Immature natural killer cell (primary cell): Measurements from ENCODE around the gene DOK5. TPM values are rescaled to one million over a fixed set of nuclear protein-coding genes. Genes with fewer than 3 reads are reported as not detected.

ENCODE experiments used
- DNase-seq, 3 donors: peaks; one replicate each; pipeline ENCODE4 v3.0.0; 2022; ENCODE audit warnings: mixed read lengths in 1 of 3
- H3K27ac Mint-ChIP-seq, 6 donors: one replicate each; pipeline ENCODE4 v1.8.0; 2020; ENCODE audit warnings: mixed read lengths in 6 of 6, mild to moderate bottlenecking in 5 of 6, inconsistent platforms in 4 of 6, moderate library complexity in 3 of 6
- H3K27me3 Mint-ChIP-seq, 3 donors: one replicate each; pipeline ENCODE4 v1.8.0; 2020 to 2021; ENCODE audit warnings: low read depth in 3 of 3, mild to moderate bottlenecking in 3 of 3, mixed read lengths in 3 of 3, moderate library complexity in 3 of 3, inconsistent platforms in 1 of 3
- H3K36me3 Mint-ChIP-seq, 3 donors: one replicate each; pipeline ENCODE4 v1.8.0; 2020; ENCODE audit warnings: mixed read lengths in 3 of 3, inconsistent platforms in 2 of 3, mild to moderate bottlenecking in 2 of 3
- H3K4me1 Mint-ChIP-seq, 2 donors: one replicate each; pipeline ENCODE4 v1.8.0; 2020; ENCODE audit warnings: inconsistent platforms in 2 of 2, mild to moderate bottlenecking in 2 of 2, mixed read lengths in 2 of 2, moderate library complexity in 1 of 2
- H3K4me3 Mint-ChIP-seq, 5 donors: one replicate each; pipeline ENCODE4 v1.8.0; 2020; ENCODE audit warnings: mild to moderate bottlenecking in 5 of 5, mixed read lengths in 5 of 5, inconsistent platforms in 3 of 5, moderate library complexity in 3 of 5
- H3K9me3 Mint-ChIP-seq, 6 donors: one replicate each; pipeline ENCODE4 v1.8.0; 2020; ENCODE audit warnings: mild to moderate bottlenecking in 6 of 6, mixed read lengths in 6 of 6, inconsistent platforms in 4 of 6, moderate library complexity in 3 of 6
- polyA plus RNA-seq, 3 donors: library from polyadenylated mRNA; unstranded; fragments of 300-500 nt; fragmentation: Illumina TruSeq; gene quantifications; one replicate each; pipeline ENCODE4 v1.2.3, GENCODE V29; 2021

DOK5 gene
- polyA plus RNA-seq, 3 donors from 2014 or later: not detected

GRCh38 chr20:54646156-54646517, 170.7 kb downstream of the DOK5 start:
- no peak overlapping the region for H3K4me3 Mint-ChIP-seq
- DNase-seq: no peak
- no peaks in the 10 kb centered on the region for H3K4me1 Mint-ChIP-seq
- H3K36me3 Mint-ChIP-seq: no peaks in the 10 kb centered on the region
- no peak overlapping the region for H3K27ac Mint-ChIP-seq
- no peaks in the 10 kb centered on the region for H3K9me3 Mint-ChIP-seq
- H3K27me3 Mint-ChIP-seq: peaks cover 2 to 11% (median 3%) of the 10 kb centered on the region in 3 donors

GRCh38 chr20:54648421-54649142, 173.2 kb downstream of the DOK5 start:
- Mint-ChIP-seq H3K27ac (no peak overlapping the region), H3K27me3 (peaks cover 0 to 4% (median 3%) of the 10 kb centered on the region in 3 donors), H3K4me1 (no peaks in the 10 kb centered on the region), H3K36me3 (no peaks in the 10 kb centered on the region), H3K9me3 (no peaks in the 10 kb centered on the region), H3K4me3 (no peak overlapping the region)
- no peak for DNase-seq

- DNase-seq: peak in 2 of 3 donors; percentile 2 to 16
- no peaks in the 10 kb centered on the region for H3K36me3 Mint-ChIP-seq
- H3K4me1 Mint-ChIP-seq: no peaks in the 10 kb centered on the region
- H3K9me3 Mint-ChIP-seq: no peaks in the 10 kb centered on the region
- H3K27me3 Mint-ChIP-seq: peaks cover 0 to 4% (median 3%) of the 10 kb centered on the region in 3 donors
- H3K27ac Mint-ChIP-seq: no peak overlapping the region
- H3K4me3 Mint-ChIP-seq: no peak overlapping the region
Observed at GRCh38 chr20:54649511-54649962, 174.1 kb downstream of the DOK5 start.

GRCh38 chr20:54650052-54650719, 174.8 kb downstream of the DOK5 start:
- no peak for DNase-seq
- Mint-ChIP-seq H3K36me3 (no peaks in the 10 kb centered on the region), H3K4me1 (no peaks in the 10 kb centered on the region), H3K4me3 (no peak overlapping the region), H3K9me3 (no peaks in the 10 kb centered on the region), H3K27ac (no peak overlapping the region), H3K27me3 (peaks cover 0 to 4% (median 3%) of the 10 kb centered on the region in 3 donors)

GRCh38 chr20:54651252-54651651, 175.9 kb downstream of the DOK5 start:
- Mint-ChIP-seq H3K36me3 (no peaks in the 10 kb centered on the region), H3K27me3 (peaks cover 0 to 4% (median 3%) of the 10 kb centered on the region in 3 donors), H3K27ac (no peak overlapping the region), H3K4me1 (no peaks in the 10 kb centered on the region), H3K9me3 (no peaks in the 10 kb centered on the region), H3K4me3 (no peak overlapping the region)
- no peak for DNase-seq

GRCh38 chr20:54654450-54654849, 179.1 kb downstream of the DOK5 start:
- Mint-ChIP-seq H3K9me3 (no peaks in the 10 kb centered on the region), H3K27ac (no peak overlapping the region), H3K27me3 (peaks cover 0 to 2% (median 2%) of the 10 kb centered on the region in 3 donors), H3K4me3 (no peak overlapping the region), H3K36me3 (no peaks in the 10 kb centered on the region), H3K4me1 (no peaks in the 10 kb centered on the region)
- DNase-seq: no peak

- H3K27ac Mint-ChIP-seq: no peak overlapping the region
- no peak overlapping the region for H3K4me3 Mint-ChIP-seq
- DNase-seq: no peak
- H3K27me3 Mint-ChIP-seq: peaks cover 0 to 8% (median 2%) of the 10 kb centered on the region in 3 donors
- H3K36me3 Mint-ChIP-seq: no peaks in the 10 kb centered on the region
- no peaks in the 10 kb centered on the region for H3K9me3 Mint-ChIP-seq
- H3K4me1 Mint-ChIP-seq: no peaks in the 10 kb centered on the region
Observed at GRCh38 chr20:54657268-54657826, 182.0 kb downstream of the DOK5 start.

GRCh38 chr20:54658525-54658924, 183.1 kb downstream of the DOK5 start:
- DNase-seq: no peak
- no peaks in the 10 kb centered on the region for H3K4me1 Mint-ChIP-seq
- H3K27ac Mint-ChIP-seq: no peak overlapping the region
- peaks cover 0 to 8% (median 5%) of the 10 kb centered on the region in 3 donors for H3K27me3 Mint-ChIP-seq
- no peaks in the 10 kb centered on the region for H3K36me3 Mint-ChIP-seq
- no peak overlapping the region for H3K4me3 Mint-ChIP-seq
- no peaks in the 10 kb centered on the region for H3K9me3 Mint-ChIP-seq

- Mint-ChIP-seq H3K36me3 (no peaks in the 10 kb centered on the region), H3K4me1 (no peaks in the 10 kb centered on the region), H3K9me3 (no peaks in the 10 kb centered on the region), H3K4me3 (no peak overlapping the region), H3K27me3 (peaks cover 0 to 8% (median 6%) of the 10 kb centered on the region in 3 donors), H3K27ac (no peak overlapping the region)
- DNase-seq: no peak
Observed at GRCh38 chr20:54661265-54661664, 185.9 kb downstream of the DOK5 start.

GRCh38 chr20:54661880-54662465, 186.6 kb downstream of the DOK5 start:
- no peaks in the 10 kb centered on the region for H3K36me3 Mint-ChIP-seq
- no peak for DNase-seq
- H3K27me3 Mint-ChIP-seq: peaks cover 0 to 8% (median 6%) of the 10 kb centered on the region in 3 donors
- no peak overlapping the region for H3K27ac Mint-ChIP-seq
- no peaks in the 10 kb centered on the region for H3K9me3 Mint-ChIP-seq
- H3K4me3 Mint-ChIP-seq: no peak overlapping the region
- H3K4me1 Mint-ChIP-seq: no peaks in the 10 kb centered on the region

- peaks cover 0 to 6% (median 6%) of the 10 kb centered on the region in 3 donors for H3K27me3 Mint-ChIP-seq
- H3K27ac Mint-ChIP-seq: no peak overlapping the region
Observed at GRCh38 chr20:54665812-54666211, 190.4 kb downstream of the DOK5 start.

GRCh38 chr20:54668271-54669039, 193.1 kb downstream of the DOK5 start:
- Mint-ChIP-seq H3K27me3 (peaks cover 0 to 1% (median 0%) of the 10 kb centered on the region in 3 donors), H3K4me1 (peaks cover 2 to 5% of the 10 kb centered on the region in 2 donors), H3K36me3 (no peaks in the 10 kb centered on the region), H3K27ac (no peak overlapping the region), H3K9me3 (peaks cover 0 to 2% (median 0%) of the 10 kb centered on the region in 6 donors), H3K4me3 (no peak overlapping the region)
- DNase-seq: no peak

More at GRCh38 chr20:54665812-54666211, 190.4 kb downstream of the DOK5 start:
- Mint-ChIP-seq H3K36me3 (no peaks in the 10 kb centered on the region), H3K9me3 (peaks cover 0 to 2% (median 0%) of the 10 kb centered on the region in 6 donors), H3K4me3 (no peak overlapping the region), H3K4me1 (peaks cover 2 to 5% of the 10 kb centered on the region in 2 donors)
- DNase-seq: no peak

GRCh38 chr20:54669040-54669363, 193.6 kb downstream of the DOK5 start:
- Mint-ChIP-seq H3K4me1 (peaks cover 2 to 5% of the 10 kb centered on the region in 2 donors), H3K9me3 (peaks cover 0 to 2% (median 0%) of the 10 kb centered on the region in 6 donors), H3K36me3 (no peaks in the 10 kb centered on the region), H3K27ac (no peak overlapping the region), H3K27me3 (peaks cover 0 to 1% (median 0%) of the 10 kb centered on the region in 3 donors), H3K4me3 (no peak overlapping the region)
- no peak for DNase-seq
